NB4 (cell line): Measurements from ENCODE around the gene IDUA.

Source experiments
- CTCF ChIP-seq: IDR thresholded peaks from one replicate; pipeline ENCODE4 v1.5.1; 2012; ENCODE audit warnings: low read depth, low read length
- POLR2A ChIP-seq: IDR thresholded peaks from 2 replicates; pipeline ENCODE4 v1.6.1; 2011; ENCODE audit warnings: mild to moderate bottlenecking; ENCODE audit not compliant: insufficient read length; ENCODE audit errors: extremely low read depth

GRCh38 chr4:972651-973424 lies 14.0 kb upstream of the IDUA start:
- TF ChIP-seq POLR2A (no peak), CTCF (no peak)
